Measurements from ENCODE around the gene RIPOR3.

DNA sequence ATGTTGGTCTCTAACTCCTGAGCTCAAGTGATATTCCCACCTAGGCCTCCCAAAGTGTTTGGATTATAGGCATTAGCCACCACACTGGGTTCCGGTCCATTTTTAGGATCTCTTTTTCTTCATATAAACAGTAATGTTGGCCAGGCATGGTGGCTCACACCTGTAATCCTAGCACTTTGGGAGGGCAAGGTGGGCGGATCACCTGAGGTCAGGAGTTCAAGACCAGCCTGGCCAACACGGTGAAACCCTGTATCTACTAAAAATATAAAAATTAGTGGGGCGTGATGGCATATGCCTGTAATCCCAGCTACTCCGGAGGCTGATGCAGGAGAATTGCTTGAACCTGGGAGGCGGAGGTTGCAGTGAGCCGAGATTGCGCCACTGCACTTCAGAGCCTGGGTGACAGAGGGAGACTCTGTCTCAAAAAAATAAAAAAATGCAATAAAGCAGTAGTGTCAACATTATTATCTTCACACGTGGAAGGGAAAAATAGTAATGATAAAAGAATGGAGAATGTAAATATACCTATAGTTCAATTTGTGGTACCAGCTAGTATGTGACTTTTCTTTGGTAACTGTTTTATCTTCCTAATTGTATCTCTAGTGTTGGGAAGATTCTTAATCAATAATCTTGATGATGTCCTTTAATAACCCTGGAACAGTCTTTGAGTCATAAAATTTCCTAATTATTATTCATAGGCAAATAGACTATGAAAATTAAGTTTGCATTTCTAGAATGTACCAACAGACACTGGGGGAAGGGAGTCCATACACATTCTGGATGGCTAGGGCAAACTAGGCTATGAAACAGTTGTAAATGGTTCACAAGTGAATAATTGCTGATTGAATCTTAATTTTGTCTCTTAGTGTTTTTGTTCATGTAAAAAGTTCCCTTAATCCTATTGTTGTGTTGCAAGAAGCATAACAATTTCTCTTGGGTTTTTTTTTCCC is 43.7 kb upstream of the RIPOR3 start:
- no peak for TF ChIP-seq CTCF (IDR thresholded peaks at IDR 0.05)
- TF ChIP-seq ZFX (IDR thresholded peaks at IDR 0.05; ENCODE audit: borderline replicate concordance), result no peak

Data from 22Rv1 (cell line).